HUDEP-2 (cell line): ENCODE results near the gene TMEM63C.

Experiments
- DNase-seq, 76 experiments: peaks; one replicate each; lab custom pipeline; 2025; ENCODE audit not compliant: unreplicated experiment in 76 of 76; lab: John Stamatoyannopoulos, UW

TMEM63C gene

DNA sequence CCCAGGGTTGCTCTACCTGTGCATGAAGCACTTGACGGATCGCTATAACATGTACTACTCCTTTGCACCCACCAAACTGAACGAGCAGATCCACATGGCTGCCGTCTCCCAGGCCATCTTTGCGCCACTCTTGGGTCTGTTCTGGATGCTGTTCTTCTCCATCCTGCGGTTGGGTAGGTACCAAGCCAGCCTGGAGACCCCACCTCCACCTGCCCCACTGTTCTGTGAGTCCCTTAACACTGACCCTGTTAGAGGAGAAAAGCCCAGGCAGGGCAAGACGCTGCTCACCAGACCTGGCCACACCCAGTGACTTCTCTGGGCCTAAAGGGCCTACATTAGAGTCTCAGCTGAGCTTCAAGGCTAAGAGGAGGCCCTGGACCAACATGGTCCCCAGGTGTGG is 67.7 kb downstream of the TMEM63C start:
- DNase-seq = no peak

DNA sequence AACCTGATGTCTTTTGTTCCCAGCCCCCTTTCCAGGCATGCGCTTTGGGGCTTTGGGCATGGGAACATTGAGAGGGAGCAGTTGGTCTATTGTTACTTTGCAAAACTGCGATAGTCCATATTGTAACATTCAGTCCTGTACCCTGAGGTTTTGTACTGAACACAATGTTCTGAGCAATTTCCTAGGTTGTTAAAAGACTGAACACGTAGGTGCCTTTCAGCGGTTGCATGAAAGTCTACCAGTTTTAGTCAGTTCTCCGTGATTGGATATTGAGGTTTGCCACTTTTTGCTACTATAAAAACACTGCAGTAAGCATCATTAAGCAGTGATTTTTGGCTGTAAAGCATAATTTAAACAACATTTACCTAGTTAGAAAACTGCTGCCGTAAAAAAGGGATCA is 69.3 kb downstream of the TMEM63C start:
- DNase-seq = peak in 1 of 76 experiments; percentile 2

DNA sequence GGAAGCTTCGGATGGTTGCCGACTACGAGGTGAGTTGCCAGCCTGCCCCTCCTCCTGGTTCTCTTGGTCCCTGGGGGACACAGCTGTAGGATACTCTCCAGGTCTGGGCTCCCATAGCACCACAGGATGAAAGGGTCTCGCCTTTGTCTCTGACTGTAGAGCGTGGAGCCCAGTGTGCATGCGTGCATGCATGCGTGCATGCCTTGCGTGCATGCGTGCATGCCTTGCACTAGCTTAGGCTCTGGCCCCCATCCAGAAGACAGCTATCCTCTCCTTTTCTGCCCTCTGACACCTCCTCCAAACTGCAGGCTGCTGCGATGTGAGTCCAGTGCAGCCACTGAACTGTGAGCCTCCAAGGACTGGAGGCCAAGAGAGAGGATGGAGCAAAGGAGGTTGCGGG is 70.3 kb downstream of the TMEM63C start:
- DNase-seq = no peak

DNA sequence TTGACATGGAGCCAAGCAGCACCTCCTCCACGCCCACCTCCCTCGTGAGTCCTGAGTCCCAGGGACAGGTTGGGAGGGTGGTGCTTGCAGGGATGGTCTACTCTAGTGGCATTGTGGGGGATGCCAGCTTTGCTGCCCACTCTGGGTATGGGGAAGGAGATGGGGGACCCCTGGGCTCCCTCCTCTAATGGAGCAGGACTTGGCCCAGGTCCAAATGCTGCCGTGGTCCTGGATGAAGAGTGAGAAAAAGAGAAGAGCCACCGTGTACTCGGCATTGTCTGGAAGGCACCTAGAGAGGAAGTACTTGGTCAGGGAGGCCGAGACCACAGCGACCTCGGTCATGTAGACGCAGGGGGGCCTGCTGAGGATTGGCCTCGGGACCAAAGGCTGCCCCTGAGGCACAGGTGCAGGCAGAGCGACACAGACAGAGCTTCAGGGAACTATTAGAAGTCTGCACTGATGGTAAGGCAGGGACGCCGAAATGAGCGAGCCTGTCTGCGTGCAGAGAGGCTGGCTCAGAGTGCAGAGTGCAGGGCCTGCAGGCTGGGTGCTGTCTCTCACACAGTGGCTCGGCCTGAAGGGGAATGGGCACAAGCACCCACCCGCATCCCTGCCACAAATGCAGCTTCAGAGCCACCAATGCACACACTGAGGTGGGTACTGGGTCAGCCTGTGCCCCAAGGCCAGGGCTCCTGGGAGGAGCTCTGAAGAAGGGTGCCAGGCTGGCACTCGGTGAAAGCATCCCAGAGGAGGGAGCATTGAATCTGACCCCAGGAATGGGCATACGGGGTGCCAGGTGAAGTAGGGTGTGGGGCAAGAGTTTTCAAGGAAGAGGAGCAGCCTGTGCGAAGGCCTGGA is 72.0 kb downstream of the TMEM63C start:
- no peak for DNase-seq

DNA sequence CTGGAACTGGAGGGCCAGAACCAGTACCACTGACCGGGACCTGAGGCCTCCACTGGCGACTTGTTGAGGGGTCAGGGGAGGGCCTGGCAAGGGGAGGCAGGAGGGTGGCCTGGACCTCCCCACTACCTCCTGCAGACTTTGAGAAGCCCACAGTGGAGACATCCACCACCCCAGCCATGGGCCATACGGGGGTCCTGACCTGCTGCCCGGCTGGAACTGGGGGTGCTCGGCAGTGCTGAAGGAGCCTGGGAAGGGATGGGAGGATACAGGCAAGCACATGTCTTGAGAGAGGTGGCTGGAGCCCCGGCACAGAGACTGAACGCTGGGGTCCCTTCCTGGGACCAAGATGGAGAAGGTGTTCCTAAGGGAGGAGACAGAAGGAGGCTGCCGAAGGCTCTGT is 75.1 kb downstream of the TMEM63C start:
- DNase-seq = no peak

DNA sequence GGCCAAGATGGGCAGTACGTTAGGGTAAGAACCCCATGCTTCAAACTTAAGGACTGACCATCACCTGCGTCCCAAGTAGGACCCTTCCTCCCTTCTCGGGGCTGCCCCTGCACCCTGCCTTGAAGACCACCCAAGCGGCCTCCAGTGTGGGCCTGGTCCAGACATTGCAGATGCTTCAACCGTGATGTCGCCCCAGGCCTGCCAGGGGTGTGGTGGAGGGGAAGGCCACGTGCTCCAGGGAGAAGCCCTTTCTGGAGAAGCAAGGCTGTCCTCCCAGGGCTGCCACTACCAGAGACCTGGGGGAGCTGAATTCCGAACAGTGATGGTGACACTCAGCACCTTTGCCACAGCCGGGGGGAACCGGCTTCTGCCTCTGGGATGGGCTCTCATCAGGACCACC is 76.1 kb downstream of the TMEM63C start:
- DNase-seq = no peak

DNA sequence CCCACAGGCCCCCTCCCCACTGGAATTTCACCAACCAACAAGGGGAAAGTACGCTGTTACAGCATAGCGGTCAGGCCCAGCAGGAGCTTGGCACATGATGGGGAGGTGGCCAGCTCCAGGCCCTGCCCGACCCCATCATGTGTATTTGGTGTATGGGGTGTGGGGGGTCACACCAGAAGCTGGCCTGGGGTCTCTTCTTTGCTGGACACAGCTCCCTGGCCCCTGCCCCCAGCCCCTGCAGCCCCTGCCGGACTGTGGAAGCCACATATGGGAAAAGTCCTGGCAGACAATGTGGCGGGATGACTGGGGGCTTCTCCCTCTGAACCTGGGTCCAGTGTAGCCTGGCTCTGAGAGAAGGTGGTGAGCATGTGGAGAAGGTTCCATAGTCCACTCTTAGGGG is 77.0 kb downstream of the TMEM63C start:
- no peak for DNase-seq

DNA sequence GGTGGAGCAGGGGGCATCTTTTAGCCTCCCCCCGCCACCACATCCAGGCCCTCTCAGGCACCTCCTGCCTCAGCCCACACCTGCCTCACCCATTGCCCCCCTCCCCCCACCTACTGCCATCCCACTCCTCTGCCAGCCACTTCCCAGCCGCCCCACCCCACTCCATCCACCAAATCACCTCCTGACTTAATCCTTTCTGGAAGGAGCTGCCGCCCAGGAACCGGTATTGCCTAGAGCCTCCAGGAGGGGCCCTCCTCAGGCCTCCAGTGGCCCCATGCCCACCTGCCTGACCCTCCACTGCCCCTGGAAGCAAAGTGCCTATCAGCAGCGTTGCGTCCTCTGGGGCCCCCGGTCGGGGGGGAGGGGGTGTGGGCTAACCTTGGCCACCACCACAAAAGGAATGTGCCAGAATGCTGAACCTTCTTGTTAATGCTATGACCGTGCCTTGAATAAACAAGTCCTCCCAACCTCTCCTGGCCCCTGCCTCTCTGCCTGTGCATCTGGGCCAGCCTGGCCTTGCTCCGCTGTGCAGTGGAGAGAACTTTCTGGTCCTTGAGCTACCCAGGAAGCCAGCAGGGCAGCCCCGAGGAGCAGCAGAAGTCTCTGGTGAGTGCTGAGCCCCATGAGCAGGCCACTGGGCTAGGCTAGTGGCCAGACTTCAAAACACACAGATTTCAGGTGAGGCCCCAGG is 77.6 kb downstream of the TMEM63C start:
- DNase-seq = no peak

DNA sequence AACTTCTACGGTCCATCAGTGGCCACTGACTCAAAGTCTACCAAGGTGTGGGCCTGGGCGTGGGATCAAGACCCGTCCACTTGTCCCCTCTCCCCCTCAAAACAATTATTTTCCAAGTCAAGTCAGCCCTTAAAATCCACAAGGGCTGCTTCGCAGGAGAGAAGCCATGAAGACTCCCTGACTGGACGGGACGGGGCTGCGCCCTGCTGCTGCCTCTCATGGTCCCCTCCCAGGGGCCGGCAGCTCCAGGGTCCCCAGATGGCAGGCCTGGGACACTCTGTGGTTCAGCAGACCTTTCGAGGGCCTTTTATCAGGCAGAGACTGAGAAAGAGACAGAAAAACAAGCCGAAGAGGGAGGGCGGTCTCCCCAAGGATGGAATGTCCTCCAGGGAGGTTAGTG is 78.6 kb downstream of the TMEM63C start:
- DNase-seq = no peak

DNA sequence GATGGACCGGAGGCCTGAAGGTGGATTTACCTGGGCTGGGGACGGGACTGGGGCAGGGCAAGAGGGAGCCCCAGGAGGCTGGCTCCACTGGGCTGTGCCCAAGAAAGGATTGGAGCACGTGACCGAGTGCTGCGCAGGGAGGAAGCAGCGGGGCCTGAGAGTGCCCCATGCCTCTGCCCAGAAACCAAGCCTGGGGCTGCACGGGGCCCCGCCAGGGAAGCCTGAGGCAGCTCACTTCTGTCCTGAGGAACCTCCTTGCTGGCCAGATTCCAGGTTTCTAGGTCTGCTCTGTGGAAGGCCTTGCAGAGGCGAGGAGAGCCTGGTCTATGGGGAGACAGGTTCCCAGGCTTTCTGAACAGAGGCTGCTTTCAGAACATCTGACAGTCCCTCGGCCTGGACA is 79.0 kb downstream of the TMEM63C start:
- peak in 1 of 76 experiments; percentile 8 for DNase-seq

DNA sequence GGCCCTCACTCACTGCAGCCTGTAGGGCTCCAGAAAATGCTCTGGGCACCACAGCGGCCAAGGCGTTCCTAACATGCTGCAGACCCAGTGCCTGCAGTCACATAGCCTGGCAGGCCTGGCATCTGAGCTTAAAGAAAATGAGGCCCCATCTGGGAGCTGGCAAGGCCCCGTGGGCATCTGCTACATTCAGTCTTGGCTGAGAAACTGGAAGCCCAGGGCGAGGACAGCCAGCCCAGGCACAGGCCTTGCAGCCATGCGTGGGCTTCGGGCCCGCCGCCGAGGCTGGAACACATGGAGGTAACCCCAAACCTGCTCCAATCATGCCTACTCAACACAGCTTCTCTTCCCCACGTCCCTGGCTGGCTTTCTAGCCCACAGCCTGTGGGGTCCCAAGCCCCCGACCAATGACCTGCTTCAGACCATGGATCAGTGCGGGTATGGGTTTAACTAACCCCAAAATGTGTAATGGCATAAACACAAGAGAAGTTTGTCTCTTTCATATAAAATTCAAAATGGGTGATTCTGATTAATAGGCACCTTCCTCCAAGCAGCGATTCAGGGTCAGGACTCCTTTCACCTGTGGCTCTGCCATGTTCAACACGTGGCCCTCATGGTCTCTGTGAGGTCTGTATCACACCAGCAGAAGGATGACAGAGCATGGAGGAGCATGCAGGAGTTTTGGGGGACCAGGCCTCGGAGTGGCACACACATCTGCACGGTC is 83.0 kb downstream of the TMEM63C start:
- DNase-seq = no peak

DNA sequence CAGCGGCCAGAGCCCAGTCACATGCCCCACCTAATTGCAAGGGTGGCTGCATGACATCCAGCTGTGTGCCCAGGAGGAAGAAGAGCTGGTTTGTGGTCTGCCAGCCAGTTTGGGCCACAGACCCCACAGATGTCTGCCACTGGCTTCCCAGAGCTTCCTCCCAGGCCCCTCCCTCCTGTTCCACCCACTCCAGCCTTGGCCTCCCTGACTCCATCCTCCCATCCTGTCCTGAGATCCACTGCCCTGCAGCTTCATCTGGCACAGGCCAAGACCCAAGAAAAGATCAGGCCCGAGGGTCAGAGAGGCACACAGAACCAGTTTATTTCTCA is 83.6 kb downstream of the TMEM63C start:
- no peak for DNase-seq

DNA sequence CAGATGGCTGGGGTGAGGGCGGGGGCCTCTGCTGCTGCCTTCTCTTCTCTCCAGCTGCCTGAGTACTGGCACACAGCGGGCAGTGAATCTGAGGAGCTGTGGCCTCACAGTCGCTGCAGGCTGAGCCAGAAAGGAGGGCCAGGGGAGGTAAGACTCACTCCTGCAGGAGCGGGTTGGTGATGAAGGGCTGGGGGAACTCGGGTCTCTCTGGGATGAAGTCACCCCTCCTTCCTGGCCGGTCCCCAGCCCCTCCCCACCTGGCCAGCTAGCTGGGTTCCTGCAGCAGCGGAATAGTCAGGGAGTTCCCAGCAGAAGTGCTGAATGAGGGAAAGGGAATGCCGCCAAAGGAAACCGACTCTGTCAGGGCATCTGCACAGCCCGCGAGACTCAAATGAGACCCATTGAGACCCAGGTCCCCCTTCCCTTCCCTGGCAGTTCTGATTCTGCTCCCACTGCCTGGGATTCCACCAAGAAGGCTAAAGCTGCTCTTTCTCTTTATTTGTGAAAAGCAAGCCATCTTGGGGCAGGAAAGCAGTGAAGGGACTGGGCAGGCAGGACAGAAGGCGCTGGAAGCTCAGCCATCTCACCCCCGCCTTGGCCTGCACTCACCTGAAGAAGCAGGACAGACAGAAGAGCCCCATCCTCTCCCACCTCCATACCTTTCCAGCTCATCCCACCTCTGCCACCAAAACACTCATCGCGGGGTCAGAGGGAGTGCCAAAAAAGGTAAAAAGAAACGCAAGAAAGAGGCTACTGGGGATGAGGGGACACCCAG is 84.2 kb downstream of the TMEM63C start:
- no peak for DNase-seq

DNA sequence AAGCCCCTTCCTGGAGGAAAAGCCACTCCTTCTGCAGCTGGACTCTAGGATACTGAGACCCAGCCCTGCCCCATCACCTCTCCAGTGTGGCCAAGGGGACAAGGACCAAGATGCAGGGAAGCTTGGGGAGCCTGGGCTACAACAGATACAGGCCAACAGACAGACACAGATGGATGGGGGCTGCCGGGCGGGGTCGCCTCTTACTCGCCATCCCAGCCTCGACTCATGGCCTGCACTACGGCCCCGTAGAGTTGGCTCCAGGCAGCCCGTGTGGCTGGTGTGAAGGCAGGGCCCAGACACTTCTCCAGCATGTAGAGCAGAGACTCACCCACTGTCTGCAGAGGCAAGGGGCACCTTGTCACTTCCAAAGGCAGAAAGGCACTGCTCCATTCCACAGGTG is 84.7 kb downstream of the TMEM63C start:
- DNase-seq = no peak

DNA sequence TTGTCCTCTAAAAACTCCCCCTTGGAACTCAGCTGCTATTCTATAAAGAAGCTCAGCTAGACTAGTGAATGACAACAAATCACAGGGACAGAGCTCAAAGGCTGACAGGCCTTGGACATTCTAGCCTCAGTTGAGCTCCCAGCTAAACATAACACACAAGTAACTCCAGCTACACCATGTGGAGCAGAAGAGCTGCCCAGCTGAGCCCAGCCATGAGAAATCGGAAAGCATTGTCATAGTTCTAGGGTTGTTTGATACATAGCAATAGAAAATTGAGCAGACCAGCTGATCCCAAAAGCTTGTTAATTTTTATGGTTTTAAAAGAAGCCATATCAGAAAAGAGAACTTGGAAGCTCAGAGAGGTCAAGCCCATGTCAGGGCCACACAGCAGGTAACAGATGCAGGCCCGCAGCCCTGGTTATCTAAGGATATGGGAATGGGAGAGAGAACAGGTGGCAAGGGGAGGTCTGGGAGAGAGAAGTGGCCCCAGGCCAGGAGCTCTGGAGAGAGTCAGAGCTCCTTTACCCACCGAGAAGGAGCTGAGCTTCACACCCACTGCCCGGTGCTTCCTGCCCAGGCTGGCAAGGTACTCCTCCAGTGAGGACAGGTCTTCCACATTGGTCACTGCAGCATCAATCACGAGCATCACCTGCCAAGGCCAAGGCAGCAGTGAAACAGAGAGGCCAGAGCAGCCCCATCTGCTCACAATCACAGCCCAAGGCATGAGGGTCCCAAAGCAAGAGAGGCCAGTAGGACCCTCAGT is 86.5 kb downstream of the TMEM63C start:
- DNase-seq = no peak

DNA sequence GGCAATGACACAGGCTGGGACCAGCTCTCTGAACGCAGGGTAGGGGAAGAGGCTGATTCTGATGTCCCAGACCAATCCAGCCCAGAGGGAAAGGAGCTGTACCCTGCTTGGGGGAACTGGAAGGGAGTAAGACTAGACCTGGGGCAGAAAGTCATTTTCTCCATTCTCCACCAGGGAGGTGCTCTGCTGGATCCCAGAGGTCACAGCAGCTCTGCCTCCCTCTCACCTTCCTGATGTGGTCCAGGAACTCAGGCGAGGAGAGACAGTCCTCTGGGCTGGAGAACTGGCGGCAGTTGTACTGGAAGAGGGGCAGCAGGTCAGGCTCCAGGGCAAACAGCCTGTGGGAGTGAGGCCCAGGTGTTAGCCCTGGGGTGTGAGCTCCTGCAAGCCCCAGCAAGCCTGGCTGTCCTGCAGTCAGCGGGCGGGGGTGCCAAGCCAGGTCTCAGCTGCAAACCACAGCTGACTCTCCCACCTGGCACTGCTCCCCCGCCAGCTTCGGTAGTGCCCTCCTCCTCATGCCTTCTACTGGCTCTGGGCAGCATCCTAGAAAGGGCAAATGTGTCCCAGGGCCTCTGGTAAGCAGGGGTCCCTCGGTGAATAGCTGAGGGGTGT is 87.5 kb downstream of the TMEM63C start:
- no peak for DNase-seq

DNA sequence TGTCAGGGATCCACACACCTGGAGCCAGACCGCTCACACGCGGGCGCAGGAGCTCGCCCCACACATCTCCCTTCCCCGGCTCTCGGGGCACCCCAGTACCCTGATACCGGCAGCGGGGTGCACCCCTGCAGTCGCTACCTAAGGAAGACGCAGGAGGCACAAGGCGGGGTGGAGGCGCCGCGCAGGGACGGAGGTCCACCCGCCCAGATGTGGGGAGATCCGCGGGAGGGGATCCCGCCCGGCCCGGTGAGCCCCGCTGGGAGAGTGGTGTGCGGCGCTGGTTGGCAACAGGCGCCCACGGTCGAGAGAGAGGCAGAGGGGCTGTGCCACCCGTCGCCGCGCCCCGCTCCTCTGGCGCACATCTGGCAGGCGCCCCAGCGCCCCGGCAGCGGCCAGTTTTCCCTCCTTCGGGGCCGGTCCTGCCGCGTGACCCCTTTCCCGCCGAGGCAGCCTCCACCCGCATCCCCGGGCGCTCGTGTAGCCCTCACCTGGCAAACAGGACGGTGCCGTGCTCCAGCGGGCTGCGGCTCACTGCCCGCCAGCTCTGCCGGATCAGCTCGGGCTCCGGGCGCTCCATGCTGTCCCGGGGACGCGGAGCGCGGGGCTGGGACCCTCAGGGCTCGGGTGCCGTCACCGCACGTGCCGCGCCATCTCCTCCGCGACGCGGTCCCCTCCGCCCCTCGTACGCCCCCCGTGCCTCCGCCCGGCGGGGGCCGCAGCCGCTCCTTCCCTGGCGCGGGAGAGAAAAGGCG is 88.9 kb downstream of the TMEM63C start:
- no peak for DNase-seq

DNA sequence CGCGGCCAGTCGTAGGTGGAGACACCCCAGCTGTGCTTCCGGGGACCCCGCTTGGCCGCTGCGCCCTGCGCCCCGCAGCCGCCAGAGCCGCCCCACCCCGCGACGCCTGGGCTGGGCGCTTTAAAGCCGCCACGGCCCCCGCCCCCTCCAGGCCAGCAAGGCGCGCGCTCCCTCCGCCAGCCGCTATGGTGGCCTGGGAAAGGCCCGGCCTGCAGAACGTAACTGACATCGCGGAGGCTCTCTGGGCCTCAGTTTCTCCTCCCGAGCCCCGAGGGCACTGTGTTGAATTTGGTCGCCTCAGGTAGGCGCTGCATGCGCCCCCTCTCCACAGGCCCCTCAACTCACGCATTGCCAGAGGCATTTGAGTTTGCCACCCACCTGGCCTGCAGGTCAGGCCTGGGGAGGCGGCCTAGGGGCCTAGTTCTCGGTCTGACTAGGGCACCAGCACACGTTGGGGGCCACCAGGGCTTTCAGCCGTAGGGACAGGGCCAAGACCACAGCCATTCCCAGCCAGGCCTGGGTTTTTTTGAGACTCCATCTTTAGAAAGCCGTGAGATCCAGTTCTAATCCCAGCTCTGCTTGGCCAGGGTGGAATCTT is 89.6 kb downstream of the TMEM63C start, which contains the start of gene NGB:
NGB (minus strand) TSS at position 94 of the 598 bp plus-strand sequence. CDS start 269 bp downstream, outside the sequence.
- DNase-seq = no peak

DNA sequence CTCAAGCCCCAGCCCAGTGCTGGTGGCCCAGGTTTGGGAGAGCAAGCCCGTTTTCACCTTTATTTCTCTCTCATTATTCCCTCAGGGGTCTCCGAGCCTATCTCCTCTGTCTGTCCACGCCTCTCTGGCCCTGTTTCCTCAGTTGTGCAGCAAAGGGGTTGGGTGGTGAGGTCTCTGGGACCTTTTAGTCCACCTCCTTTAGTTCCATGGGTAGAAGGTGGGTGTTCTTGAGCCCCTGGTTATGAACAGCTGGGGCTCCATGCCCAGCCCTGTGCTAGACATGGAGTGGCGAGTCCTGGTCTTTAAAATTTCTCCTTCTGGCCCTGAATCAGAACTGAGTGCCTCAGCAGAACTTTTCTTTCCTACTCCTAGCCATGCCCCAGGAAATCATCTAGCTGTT is 90.7 kb downstream of the TMEM63C start:
- DNase-seq = no peak
